ENCODE measurements around the gene MYOC.
"Not testable (repeated sequence)": the region's sequence is repeated elsewhere in the genome, so short reads cannot be mapped to it uniquely, and the experiment has no call there.

Gene MYOC

DNA sequence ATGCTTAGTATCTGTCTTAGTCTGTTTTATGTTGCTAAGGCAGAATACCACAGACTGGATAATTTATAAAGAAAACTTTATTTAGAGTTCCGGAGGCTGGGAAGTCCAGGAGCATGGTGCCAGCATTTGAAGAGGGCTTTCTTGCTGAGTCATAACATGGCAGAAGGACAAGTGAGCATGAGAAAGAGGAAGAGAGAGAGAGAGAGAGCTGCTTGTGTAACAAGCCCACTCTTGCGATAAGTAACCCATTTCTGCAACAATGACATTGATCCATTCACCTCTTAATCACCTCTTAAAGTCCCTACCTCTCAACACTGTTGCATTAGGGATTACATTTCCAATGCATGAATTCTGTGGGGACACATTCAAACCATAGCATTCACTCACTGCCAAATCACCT lies 42.1 kb downstream of the MYOC start:
- DNase-seq (ENCODE audit: insufficient read length, low spot score): no peak
- no peak for FAIRE-seq
- TF ChIP-seq POLR2A (IDR thresholded peaks at IDR 0.05; ENCODE audit: low read depth, low read length): no peak

GRCh38 chr1:171606402-171606941 lies 46.0 kb downstream of the MYOC start:
- DNase-seq (ENCODE audit: insufficient read length, low spot score): no peak
- no peak for FAIRE-seq
- no peak for TF ChIP-seq POLR2A (IDR thresholded peaks at IDR 0.05; ENCODE audit: low read depth, low read length)

- FAIRE-seq; DNase-seq (ENCODE audit: insufficient read length, low spot score): not testable (repeated sequence)
These were observed 49.4 kb downstream of the MYOC start for GRCh38 chr1:171603042-171603441.

GRCh38 chr1:171600862-171601261 lies 51.6 kb downstream of the MYOC start:
- no peak for DNase-seq (ENCODE audit: insufficient read length, low spot score)
- FAIRE-seq: no peak
- TF ChIP-seq POLR2A (IDR thresholded peaks at IDR 0.05; ENCODE audit: low read depth, low read length): no peak

GRCh38 chr1:171600310-171600709 lies 52.2 kb downstream of the MYOC start:
- not testable (repeated sequence) for DNase-seq (ENCODE audit: insufficient read length, low spot score); FAIRE-seq

DNA sequence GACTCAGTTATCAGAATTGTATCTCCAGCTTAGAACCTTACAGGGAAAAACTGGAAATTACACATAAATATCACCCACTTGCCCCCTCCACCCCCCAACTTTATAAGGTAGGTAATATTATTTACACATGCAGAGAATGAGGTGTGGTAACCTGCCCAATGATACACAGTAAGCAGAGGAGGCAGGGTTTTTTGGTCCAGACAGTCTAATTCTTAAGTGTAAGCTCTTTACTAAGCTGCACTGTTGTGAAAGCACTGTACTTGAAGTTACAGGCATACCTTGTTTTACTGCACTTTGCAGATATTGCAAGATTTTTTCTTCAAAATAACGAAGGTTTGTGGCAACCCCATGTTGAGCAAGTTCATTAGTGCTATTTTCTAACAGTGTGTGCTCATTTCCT lies 55.3 kb downstream of the MYOC start:
- DNase-seq (ENCODE audit: insufficient read length, low spot score) (no peak), FAIRE-seq (no peak)
- no peak for TF ChIP-seq POLR2A (IDR thresholded peaks at IDR 0.05; ENCODE audit: low read depth, low read length)

DNA sequence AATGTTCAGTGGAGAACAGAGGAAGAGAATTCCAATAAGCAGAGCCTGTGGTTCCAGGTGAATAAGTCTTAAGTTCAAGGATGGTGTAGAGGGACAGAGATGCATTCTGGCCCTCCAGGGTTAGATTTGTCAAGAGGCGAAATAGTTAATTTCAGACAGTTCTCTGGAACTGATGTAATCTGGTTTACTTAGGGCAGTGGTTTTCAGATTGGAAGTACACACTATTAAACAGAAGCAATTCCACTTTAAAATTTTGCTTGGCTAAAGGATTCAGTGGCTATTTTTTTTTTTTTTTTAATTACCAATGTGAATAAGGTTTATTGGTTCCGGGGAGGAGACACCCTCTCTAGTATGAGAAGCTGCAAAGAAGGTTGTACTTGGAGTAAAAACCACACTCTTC lies 55.8 kb downstream of the MYOC start:
- no peak for FAIRE-seq
- no peak for DNase-seq (ENCODE audit: insufficient read length, low spot score)
- TF ChIP-seq POLR2A (IDR thresholded peaks at IDR 0.05; ENCODE audit: low read depth, low read length): no peak

- no peak for DNase-seq (ENCODE audit: insufficient read length, low spot score)
- FAIRE-seq: no peak
- no peak for TF ChIP-seq POLR2A (IDR thresholded peaks at IDR 0.05; ENCODE audit: low read depth, low read length)
These were observed 56.4 kb downstream of the MYOC start for GRCh38 chr1:171596119-171596518.

DNA sequence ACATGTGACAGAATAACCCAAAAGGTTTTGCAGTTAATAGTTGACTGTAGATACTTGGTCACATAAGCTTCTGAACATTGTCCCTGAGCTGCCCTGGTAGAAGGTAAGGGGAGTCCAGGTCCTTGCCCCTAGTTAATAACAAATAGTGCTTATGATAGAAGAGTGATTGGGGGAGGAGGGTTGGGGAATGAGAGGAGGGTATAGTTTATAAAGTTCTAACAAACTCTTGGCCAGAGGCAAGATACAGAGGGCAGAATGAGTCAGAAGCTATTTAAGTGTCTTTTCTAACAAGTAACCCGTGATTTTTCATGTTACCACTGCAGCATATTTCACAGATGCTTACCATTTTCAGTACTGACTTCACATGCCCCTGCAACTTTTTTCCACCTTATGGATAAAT lies 57.2 kb downstream of the MYOC start:
- TF ChIP-seq POLR2A (IDR thresholded peaks at IDR 0.05; ENCODE audit: low read depth, low read length): no peak
- no peak for DNase-seq (ENCODE audit: insufficient read length, low spot score)
- no peak for FAIRE-seq

DNA sequence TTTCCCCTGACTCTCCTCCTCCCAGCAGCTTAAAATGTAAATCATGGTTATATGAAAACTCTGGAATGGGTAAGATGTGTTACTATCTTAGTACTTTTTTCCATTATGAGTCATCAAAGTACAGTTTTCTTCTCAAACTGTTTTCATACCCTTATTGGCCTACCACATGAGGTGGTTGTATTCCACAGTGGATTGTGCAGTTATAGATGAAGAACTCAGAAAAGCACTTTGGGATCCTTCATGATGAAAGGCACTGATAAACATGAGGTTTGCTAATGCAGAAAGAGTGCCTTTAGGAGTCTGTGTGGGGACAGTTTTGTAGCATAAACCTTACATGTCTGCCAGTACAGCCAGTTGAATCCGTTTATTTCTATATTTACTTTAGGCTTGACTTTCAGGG lies 62.5 kb downstream of the MYOC start:
- DNase-seq (ENCODE audit: insufficient read length, low spot score) (no peak), FAIRE-seq (no peak)
- no peak for TF ChIP-seq POLR2A (IDR thresholded peaks at IDR 0.05; ENCODE audit: low read depth, low read length)

- DNase-seq (ENCODE audit: insufficient read length, low spot score) (no peak), FAIRE-seq (no peak)
- no peak for TF ChIP-seq POLR2A (IDR thresholded peaks at IDR 0.05; ENCODE audit: low read depth, low read length)
These were observed 64.3 kb downstream of the MYOC start for GRCh38 chr1:171588230-171588629.

GRCh38 chr1:171585715-171586114 lies 66.8 kb downstream of the MYOC start:
- FAIRE-seq: no peak
- TF ChIP-seq POLR2A (IDR thresholded peaks at IDR 0.05; ENCODE audit: low read depth, low read length): no peak
- no peak for DNase-seq (ENCODE audit: insufficient read length, low spot score)
